A549 (cell line): Measurements from ENCODE around the gene TM4SF18. TPM values are rescaled to one million over a fixed set of nuclear protein-coding genes. Genes with fewer than 3 reads are reported as not detected.

Source experiments
- ATOH8 ChIP-seq: fragments of 250-450 bp; sonication (Bioruptor Pico); IDR thresholded peaks from 2 replicates; pipeline ENCODE4 v1.5.0; 2020; ENCODE audit warnings: low read depth, mild to moderate bottlenecking, moderate library complexity
- BCL3 ChIP-seq: fragments of >200 bp; sonication (Bioruptor Twin); formaldehyde crosslinking; IDR thresholded peaks from 3 replicates; pipeline ENCODE4 v1.6.1; 2016
- CEBPB ChIP-seq, 2 experiments: fragments of >200 bp in 1 of 2; sonication (Bioruptor Twin) in 1 of 2; formaldehyde crosslinking in 1 of 2; IDR thresholded peaks; 2 replicates each; pipeline ENCODE4 v1.6.1; 2012 to 2016
- CHD2 ChIP-seq: fragments of 150-350 bp; IDR thresholded peaks from 2 replicates; pipeline ENCODE4 v1.6.1; 2014; ENCODE audit warnings: low read length; ENCODE audit not compliant: partially characterized antibody
- EHMT2 ChIP-seq: fragments of 200-600 bp; sonication (generic); IDR thresholded peaks from 2 replicates; pipeline ENCODE4 v1.6.1; 2016; ENCODE audit warnings: antibody characterized with exemption, low read depth, mild to moderate bottlenecking, moderate library complexity
- ESRRA ChIP-seq: fragments of 150-350 bp; IDR thresholded peaks from 2 replicates; pipeline ENCODE4 v1.6.1; 2014; ENCODE audit warnings: mild to moderate bottlenecking, low read length, borderline replicate concordance
- FOSL2 ChIP-seq, 2 experiments: fragments of 450-650 bp in 1 of 2; fragments of >200 bp in 1 of 2; sonication (Bioruptor Twin) in 1 of 2; formaldehyde crosslinking; IDR thresholded peaks; 2 replicates each; pipeline versions ENCODE4 v1.5.0 to v1.6.1; 2016 to 2020; ENCODE audit warnings: mild to moderate bottlenecking in 1 of 2, moderate library complexity in 1 of 2
- GATA3 ChIP-seq: IDR thresholded peaks from 2 replicates; pipeline ENCODE4 v1.6.1; 2012; ENCODE audit warnings: borderline replicate concordance
- HDAC2 ChIP-seq: fragments of 200-600 bp; sonication (generic); IDR thresholded peaks from 2 replicates; pipeline ENCODE4 v1.6.1; 2016
- HES2 ChIP-seq: fragments of >200 bp; sonication (Bioruptor Twin); formaldehyde crosslinking; IDR thresholded peaks from 2 replicates; pipeline ENCODE4 v1.6.1; 2016
- HOXB13 ChIP-seq: fragments of 250-450 bp; sonication (Bioruptor Pico); IDR thresholded peaks from 2 replicates; pipeline ENCODE4 v1.5.0; 2020; ENCODE audit warnings: low read depth, mild to moderate bottlenecking, moderate library complexity
- JUNB ChIP-seq: fragments of >200 bp; sonication (Bioruptor Twin); formaldehyde crosslinking; IDR thresholded peaks from 2 replicates; pipeline ENCODE4 v1.6.1; 2016
- KDM5A ChIP-seq: fragments of 200-600 bp; sonication (generic); IDR thresholded peaks from 2 replicates; pipeline ENCODE4 v1.6.1; 2016; ENCODE audit warnings: antibody characterized with exemption, mild to moderate bottlenecking
- MAFK ChIP-seq: fragments of 450-650 bp; IDR thresholded peaks from 2 replicates; pipeline ENCODE4 v1.6.1; 2014; ENCODE audit not compliant: partially characterized antibody
- MAX ChIP-seq: IDR thresholded peaks from 2 replicates; pipeline ENCODE4 v1.6.1; 2012
- MAZ ChIP-seq: fragments of 150-350 bp; IDR thresholded peaks from 2 replicates; pipeline ENCODE4 v1.6.1; 2014; ENCODE audit warnings: antibody characterized with exemption, low read depth, low read length, borderline replicate concordance
- MYC ChIP-seq: IDR thresholded peaks from 2 replicates; pipeline ENCODE4 v1.6.1; 2012; ENCODE audit warnings: mild to moderate bottlenecking, inconsistent platforms, low read length, improper control_type of control experiment, borderline replicate concordance
- NFE2L2 ChIP-seq: fragments of 150-350 bp; conservative IDR thresholded peaks from 2 replicates; pipeline ENCODE4 v1.6.1; 2014; ENCODE audit warnings: low read length
- NPAS2 ChIP-seq: fragments of 250-450 bp; sonication (Bioruptor Pico); IDR thresholded peaks from 2 replicates; pipeline ENCODE4 v1.8.0; 2022; ENCODE audit warnings: mild to moderate bottlenecking, moderate library complexity, borderline replicate concordance
- PHF8 ChIP-seq: fragments of 200-600 bp; sonication (generic); IDR thresholded peaks from 2 replicates; pipeline ENCODE4 v1.6.1; 2016; ENCODE audit warnings: low read depth, mild to moderate bottlenecking, antibody characterized with exemption, moderate library complexity, borderline replicate concordance
- POLR2A ChIP-seq: IDR thresholded peaks from 2 replicates; pipeline ENCODE4 v1.6.1; 2012; ENCODE audit warnings: mild to moderate bottlenecking, low read length
- REST ChIP-seq: fragments of 200-600 bp; sonication (generic); IDR thresholded peaks from 2 replicates; pipeline ENCODE4 v1.6.1; 2016; ENCODE audit warnings: antibody characterized with exemption, mild to moderate bottlenecking, moderate library complexity
- RFX5 ChIP-seq: fragments of 450-650 bp; IDR thresholded peaks from 2 replicates; pipeline ENCODE4 v1.7.1; 2014; ENCODE audit warnings: antibody characterized with exemption, mild to moderate bottlenecking, moderate library complexity
- SMC3 ChIP-seq: fragments of >200 bp; sonication (Bioruptor Twin); formaldehyde crosslinking; IDR thresholded peaks from 3 replicates; pipeline ENCODE4 v1.6.1; 2018; ENCODE audit warnings: inconsistent platforms
- SREBF2 ChIP-seq: fragments of 450-650 bp; IDR thresholded peaks from 2 replicates; pipeline ENCODE4 v1.6.1; 2014; ENCODE audit warnings: mild to moderate bottlenecking, moderate library complexity
- TFCP2L1 ChIP-seq: fragments of 250-450 bp; sonication (Bioruptor Pico); IDR thresholded peaks from 2 replicates; pipeline ENCODE4 v1.5.0; 2021; ENCODE audit warnings: mild to moderate bottlenecking
- TP53 ChIP-seq: fragments of 250-450 bp; sonication (Bioruptor Pico); IDR thresholded peaks from 2 replicates; pipeline ENCODE4 v1.5.0; 2021; ENCODE audit warnings: mild to moderate bottlenecking, moderate library complexity
- USF2 ChIP-seq: fragments of 450-650 bp; IDR thresholded peaks from 2 replicates; pipeline ENCODE4 v1.6.1; 2014; ENCODE audit warnings: antibody characterized with exemption
- ZC3H11A ChIP-seq: fragments of 450-650 bp; IDR thresholded peaks from 2 replicates; pipeline ENCODE4 v1.6.1; 2014; ENCODE audit warnings: antibody characterized with exemption, mild to moderate bottlenecking
- ZFP36 ChIP-seq: fragments of 450-650 bp; IDR thresholded peaks from 2 replicates; pipeline ENCODE4 v1.6.1; 2014; ENCODE audit warnings: borderline replicate concordance; ENCODE audit not compliant: partially characterized antibody
- polyA plus RNA-seq, 4 experiments: library from polyadenylated mRNA; depleted of rRNA in 3 of 4; stranded (reverse); fragments of >200 nt; fragmentation: RNase III in 1 of 4; extraction: RNeasy Plus Mini Kit Qiagen cat#74134 plus additional on column Dnase treatment in 1 of 4; gene quantifications; 2 replicates in 3 of 4; 3 replicates in 1 of 4; pipeline ENCODE4 v1.2.3, GENCODE V29; 2011 to 2017

Gene TM4SF18
- polyA plus RNA-seq, 2 of the 4 experiments (the other 2 are of a cell fraction): 51.3 to 99.8 TPM

GRCh38 chr3:149368674-149369497 lies 35.5 kb upstream of the TM4SF18 start (continued):
- TF ChIP-seq ATOH8 (CRISPR knock-in tag) (peak; percentile 75; the same call in 1 of the 2 replicates), MAFK (no peak), FOSL2 (IDR thresholded peaks at IDR 0.05) (no peak), FOSL2 (CRISPR knock-in tag; IDR thresholded peaks at IDR 0.05) (peak; percentile 51), KDM5A (no peak), CEBPB (IDR thresholded peaks at IDR 0.05) (no peak), RFX5 (no peak), CHD2 (no peak), MAX (no peak; the same call in 1 of the 2 replicates), ZC3H11A (no peak), HES2 (no peak), BCL3 (0 out of 3 replicates have a peak, but pooled peaks have one; percentile 14), NPAS2 (CRISPR knock-in tag) (no peak), SREBF2 (no peak), REST (no peak; the same call in 1 of the 2 replicates), POLR2A (no peak), USF2 (no peak), HOXB13 (CRISPR knock-in tag) (no peak), MAZ (no peak), EHMT2 (no peak), HDAC2 (no peak), TFCP2L1 (peak; percentile 87), NFE2L2 (0 out of 2 replicates have a peak, but pooled peaks have one; percentile 27), MYC (no peak), SMC3 (no peak), ESRRA (no peak), ZFP36 (no peak), PHF8 (no peak), GATA3 (0 out of 2 replicates have a peak, but pooled peaks have one; percentile 56), TP53 (CRISPR knock-in tag) (no peak; the same call in 1 of the 2 replicates), JUNB (no peak)
